ENCODE results near the gene YIPF2. TPM values are rescaled to one million over a fixed set of nuclear protein-coding genes. Genes with fewer than 3 reads are reported as not detected.

YIPF2 gene
- total RNA-seq, 4 donors from 2014 or later, result 40.5 to 100 (median 71.0) TPM

- Histone ChIP-seq H3K27me3 (no peaks in the 10 kb centered on the region), H3K36me3 (no peaks in the 10 kb centered on the region), H3K9me3 (no peaks in the 10 kb centered on the region), H3K4me3 (no peak overlapping the region), H3K4me1 (no peaks in the 10 kb centered on the region), H3K27ac (no peak overlapping the region)
- TF ChIP-seq POLR2A (IDR thresholded peaks at IDR 0.05), result no peak
- TF ChIP-seq, protein P1, sequence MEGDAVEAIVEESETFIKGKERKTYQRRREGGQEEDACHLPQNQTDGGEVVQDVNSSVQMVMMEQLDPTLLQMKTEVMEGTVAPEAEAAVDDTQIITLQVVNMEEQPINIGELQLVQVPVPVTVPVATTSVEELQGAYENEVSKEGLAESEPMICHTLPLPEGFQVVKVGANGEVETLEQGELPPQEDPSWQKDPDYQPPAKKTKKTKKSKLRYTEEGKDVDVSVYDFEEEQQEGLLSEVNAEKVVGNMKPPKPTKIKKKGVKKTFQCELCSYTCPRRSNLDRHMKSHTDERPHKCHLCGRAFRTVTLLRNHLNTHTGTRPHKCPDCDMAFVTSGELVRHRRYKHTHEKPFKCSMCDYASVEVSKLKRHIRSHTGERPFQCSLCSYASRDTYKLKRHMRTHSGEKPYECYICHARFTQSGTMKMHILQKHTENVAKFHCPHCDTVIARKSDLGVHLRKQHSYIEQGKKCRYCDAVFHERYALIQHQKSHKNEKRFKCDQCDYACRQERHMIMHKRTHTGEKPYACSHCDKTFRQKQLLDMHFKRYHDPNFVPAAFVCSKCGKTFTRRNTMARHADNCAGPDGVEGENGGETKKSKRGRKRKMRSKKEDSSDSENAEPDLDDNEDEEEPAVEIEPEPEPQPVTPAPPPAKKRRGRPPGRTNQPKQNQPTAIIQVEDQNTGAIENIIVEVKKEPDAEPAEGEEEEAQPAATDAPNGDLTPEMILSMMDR (IDR thresholded peaks at IDR 0.05), result no peak
- intact Hi-C loops (cut with DNase I; ENCODE audit: low total_unique reads), result no loop called here
- DNase-seq, result no peak
Observed at GRCh38 chr19:10923260-10924112, 5.0 kb downstream of the YIPF2 start.

DNA sequence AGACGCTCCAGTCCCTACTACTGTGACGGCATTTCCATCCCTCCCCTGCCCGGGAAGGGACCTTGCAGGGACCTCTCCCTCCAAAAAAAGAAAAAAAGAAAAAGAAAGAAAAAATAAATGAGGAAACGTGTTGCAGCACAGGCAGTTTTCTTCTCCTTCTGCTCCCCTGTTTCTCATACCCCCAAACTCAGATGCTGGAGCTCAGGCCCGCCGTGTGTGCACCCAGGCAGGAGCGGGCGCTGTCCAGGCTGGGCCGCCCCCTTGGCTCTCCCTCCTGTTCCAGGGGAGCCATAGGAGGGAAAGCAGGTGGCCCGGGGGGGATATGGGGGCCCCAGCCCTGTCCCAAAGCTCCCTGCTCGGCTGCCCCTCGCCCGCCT lies 5.8 kb downstream of the YIPF2 start:
- no peak for DNase-seq
- no peaks in the 10 kb centered on the region for H3K4me1 ChIP-seq
- intact Hi-C loops (cut with DNase I; ENCODE audit: low total_unique reads), result no loop called here
- H3K4me3 ChIP-seq, result no peak overlapping the region
- H3K27ac ChIP-seq, result no peak overlapping the region
- TF ChIP-seq POLR2A (IDR thresholded peaks at IDR 0.05), result no peak
- no peaks in the 10 kb centered on the region for H3K27me3 ChIP-seq
- no peaks in the 10 kb centered on the region for H3K36me3 ChIP-seq
- H3K9me3 ChIP-seq, result no peaks in the 10 kb centered on the region

- intact Hi-C loops (cut with DNase I; ENCODE audit: low total_unique reads), result no loop called here
Observed at GRCh38 chr19:10921910-10922637, 6.4 kb downstream of the YIPF2 start.

GRCh38 chr19:10921199-10921909 lies 7.1 kb downstream of the YIPF2 start:
- Histone ChIP-seq H3K27me3 (no peaks in the 10 kb centered on the region), H3K36me3 (no peaks in the 10 kb centered on the region), H3K4me3 (no peak overlapping the region), H3K27ac (no peak overlapping the region), H3K4me1 (no peaks in the 10 kb centered on the region), H3K9me3 (no peaks in the 10 kb centered on the region)
- no peak for DNase-seq
- intact Hi-C loops (cut with DNase I; ENCODE audit: low total_unique reads), result no loop called here
- no peak for TF ChIP-seq POLR2A (IDR thresholded peaks at IDR 0.05)
- TF ChIP-seq, protein P1 (IDR thresholded peaks at IDR 0.05), result no peak

More at GRCh38 chr19:10921910-10922637, 6.4 kb downstream of the YIPF2 start:
- Histone ChIP-seq H3K4me3 (no peak overlapping the region), H3K27me3 (no peaks in the 10 kb centered on the region), H3K27ac (no peak overlapping the region), H3K9me3 (no peaks in the 10 kb centered on the region), H3K4me1 (no peaks in the 10 kb centered on the region), H3K36me3 (no peaks in the 10 kb centered on the region)
- DNase-seq, result no peak
- TF ChIP-seq, protein P1 (IDR thresholded peaks at IDR 0.05), result no peak
- TF ChIP-seq POLR2A (IDR thresholded peaks at IDR 0.05), result no peak

DNA sequence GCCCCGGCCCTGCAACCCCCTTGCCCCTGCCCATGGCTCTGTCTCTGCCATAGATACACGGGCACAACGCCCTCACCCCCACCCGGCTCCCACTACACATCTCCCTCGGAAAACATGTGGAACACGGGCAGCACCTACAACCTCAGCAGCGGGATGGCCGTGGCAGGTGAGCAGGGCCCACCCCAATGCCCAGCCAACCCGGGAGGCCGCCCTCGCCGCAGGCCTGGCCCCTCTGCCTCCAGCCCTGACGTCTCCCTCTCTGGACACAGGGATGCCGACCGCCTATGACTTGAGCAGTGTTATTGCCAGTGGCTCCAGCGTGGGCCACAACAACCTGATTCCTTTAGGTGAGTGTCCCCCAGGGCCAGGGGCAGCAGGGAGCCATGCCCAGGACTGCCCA lies 7.7 kb downstream of the YIPF2 start:
- TF ChIP-seq POLR2A (IDR thresholded peaks at IDR 0.05), result no peak
- TF ChIP-seq, protein P1 (IDR thresholded peaks at IDR 0.05), result no peak
- Histone ChIP-seq H3K9me3 (no peaks in the 10 kb centered on the region), H3K27ac (no peak overlapping the region), H3K4me1 (no peaks in the 10 kb centered on the region), H3K27me3 (no peaks in the 10 kb centered on the region), H3K4me3 (no peak overlapping the region), H3K36me3 (no peaks in the 10 kb centered on the region)
- intact Hi-C loops (cut with DNase I; ENCODE audit: low total_unique reads), result no loop called here
- DNase-seq, result no peak
